ENCODE results near the gene ZC3H12C.

Gene ZC3H12C

GRCh38 chr11:110153474-110153873 is 60.3 kb downstream of the ZC3H12C start:
- no peaks in the 10 kb centered on the region for H3K36me3 ChIP-seq (ENCODE audit: control insufficient read depth, insufficient read depth, low read length)
- no peaks in the 10 kb centered on the region for H3K9me3 ChIP-seq (ENCODE audit: control insufficient read depth, low read length)
- H3K4me3 ChIP-seq (ENCODE audit: extremely low read depth, insufficient read depth, low read length, poor library complexity, severe bottlenecking), result no peak overlapping the region
- no peak overlapping the region for H3K27ac ChIP-seq (ENCODE audit: low read depth, low read length, severe bottlenecking)
- H3K4me1 ChIP-seq (ENCODE audit: control insufficient read depth, insufficient read depth, low read length, poor library complexity, severe bottlenecking), result peaks cover 6% of the 10 kb centered on the region

GRCh38 chr11:110156503-110156902 is 63.3 kb downstream of the ZC3H12C start:
- Histone ChIP-seq H3K9me3 (ENCODE audit: control insufficient read depth, low read length) (no peaks in the 10 kb centered on the region), H3K4me1 (ENCODE audit: control insufficient read depth, insufficient read depth, low read length, poor library complexity, severe bottlenecking) (no peaks in the 10 kb centered on the region), H3K36me3 (ENCODE audit: control insufficient read depth, insufficient read depth, low read length) (peaks cover 3% of the 10 kb centered on the region), H3K27ac (ENCODE audit: low read depth, low read length, severe bottlenecking) (no peak overlapping the region), H3K4me3 (ENCODE audit: extremely low read depth, insufficient read depth, low read length, poor library complexity, severe bottlenecking) (no peak overlapping the region)
- WGBS, 2 experiments (ENCODE audit: insufficient coverage in 2 of 2), result 100% methylated on average over 1 to 2 of the region's 4 CpGs

- Histone ChIP-seq H3K4me1 (ENCODE audit: control insufficient read depth, insufficient read depth, low read length, poor library complexity, severe bottlenecking) (no peaks in the 10 kb centered on the region), H3K4me3 (ENCODE audit: extremely low read depth, insufficient read depth, low read length, poor library complexity, severe bottlenecking) (no peak overlapping the region), H3K36me3 (ENCODE audit: control insufficient read depth, insufficient read depth, low read length) (peaks cover 8% of the 10 kb centered on the region), H3K9me3 (ENCODE audit: control insufficient read depth, low read length) (no peaks in the 10 kb centered on the region), H3K27ac (ENCODE audit: low read depth, low read length, severe bottlenecking) (no peak overlapping the region)
- WGBS, 2 experiments (ENCODE audit: insufficient coverage in 2 of 2), result 87% methylated on average over 2 to 7 of the region's 9 CpGs
Observed at GRCh38 chr11:110158317-110159200, 65.4 kb downstream of the ZC3H12C start.

- no CpG with 5 or more reads among the region's 1 CpG for WGBS, 2 experiments (ENCODE audit: insufficient coverage in 2 of 2)
- Histone ChIP-seq H3K4me3 (ENCODE audit: extremely low read depth, insufficient read depth, low read length, poor library complexity, severe bottlenecking) (no peak overlapping the region), H3K9me3 (ENCODE audit: control insufficient read depth, low read length) (no peaks in the 10 kb centered on the region), H3K27ac (ENCODE audit: low read depth, low read length, severe bottlenecking) (no peak overlapping the region), H3K36me3 (ENCODE audit: control insufficient read depth, insufficient read depth, low read length) (peaks cover 13% of the 10 kb centered on the region), H3K4me1 (ENCODE audit: control insufficient read depth, insufficient read depth, low read length, poor library complexity, severe bottlenecking) (no peaks in the 10 kb centered on the region)
Observed at GRCh38 chr11:110159476-110159875, 66.3 kb downstream of the ZC3H12C start.

GRCh38 chr11:110160016-110160415 is 66.8 kb downstream of the ZC3H12C start:
- no CpG with 5 or more reads among the region's 3 CpGs for whole genome bisulfite sequencing, 2 experiments (ENCODE audit: insufficient coverage in 2 of 2)
- H3K36me3 ChIP-seq (ENCODE audit: control insufficient read depth, insufficient read depth, low read length), result peaks cover 19% of the 10 kb centered on the region

GRCh38 chr11:110160437-110160836 is 67.2 kb downstream of the ZC3H12C start:
- H3K9me3 ChIP-seq (ENCODE audit: control insufficient read depth, low read length), result no peaks in the 10 kb centered on the region
- peaks cover 21% of the 10 kb centered on the region for H3K36me3 ChIP-seq (ENCODE audit: control insufficient read depth, insufficient read depth, low read length)
- WGBS, 2 experiments (ENCODE audit: insufficient coverage in 2 of 2), result 80% methylated on average over 1 of the region's 2 CpGs; no CpG with 5 or more reads in 1 of the 2 experiments
- H3K27ac ChIP-seq (ENCODE audit: low read depth, low read length, severe bottlenecking), result no peak overlapping the region
- H3K4me3 ChIP-seq (ENCODE audit: extremely low read depth, insufficient read depth, low read length, poor library complexity, severe bottlenecking), result no peak overlapping the region
- H3K4me1 ChIP-seq (ENCODE audit: control insufficient read depth, insufficient read depth, low read length, poor library complexity, severe bottlenecking), result no peaks in the 10 kb centered on the region

More at GRCh38 chr11:110160016-110160415, 66.8 kb downstream of the ZC3H12C start:
- Histone ChIP-seq H3K4me3 (ENCODE audit: extremely low read depth, insufficient read depth, low read length, poor library complexity, severe bottlenecking) (no peak overlapping the region), H3K4me1 (ENCODE audit: control insufficient read depth, insufficient read depth, low read length, poor library complexity, severe bottlenecking) (no peaks in the 10 kb centered on the region), H3K27ac (ENCODE audit: low read depth, low read length, severe bottlenecking) (no peak overlapping the region), H3K9me3 (ENCODE audit: control insufficient read depth, low read length) (no peaks in the 10 kb centered on the region)

GRCh38 chr11:110161061-110161460 is 67.9 kb downstream of the ZC3H12C start:
- Histone ChIP-seq H3K4me3 (ENCODE audit: extremely low read depth, insufficient read depth, low read length, poor library complexity, severe bottlenecking) (no peak overlapping the region), H3K36me3 (ENCODE audit: control insufficient read depth, insufficient read depth, low read length) (peaks cover 21% of the 10 kb centered on the region), H3K4me1 (ENCODE audit: control insufficient read depth, insufficient read depth, low read length, poor library complexity, severe bottlenecking) (no peaks in the 10 kb centered on the region), H3K27ac (ENCODE audit: low read depth, low read length, severe bottlenecking) (no peak overlapping the region), H3K9me3 (ENCODE audit: control insufficient read depth, low read length) (no peaks in the 10 kb centered on the region)
- 91 to 95% methylated on average over 8 of the region's 9 CpGs for WGBS, 2 experiments (ENCODE audit: insufficient coverage in 2 of 2)

- Histone ChIP-seq H3K4me1 (ENCODE audit: control insufficient read depth, insufficient read depth, low read length, poor library complexity, severe bottlenecking) (no peaks in the 10 kb centered on the region), H3K9me3 (ENCODE audit: control insufficient read depth, low read length) (no peaks in the 10 kb centered on the region), H3K36me3 (ENCODE audit: control insufficient read depth, insufficient read depth, low read length) (peaks cover 21% of the 10 kb centered on the region), H3K27ac (ENCODE audit: low read depth, low read length, severe bottlenecking) (no peak overlapping the region), H3K4me3 (ENCODE audit: extremely low read depth, insufficient read depth, low read length, poor library complexity, severe bottlenecking) (no peak overlapping the region)
Observed at GRCh38 chr11:110162216-110162615, 69.0 kb downstream of the ZC3H12C start.

- 95 to 97% methylated on average over 23 to 24 of the region's 28 CpGs for WGBS, 2 experiments (ENCODE audit: insufficient coverage in 2 of 2)
Observed at GRCh38 chr11:110165039-110165925, 72.1 kb downstream of the ZC3H12C start.

GRCh38 chr11:110168033-110168803 is 75.0 kb downstream of the ZC3H12C start:
- Histone ChIP-seq H3K4me1 (ENCODE audit: control insufficient read depth, insufficient read depth, low read length, poor library complexity, severe bottlenecking) (no peaks in the 10 kb centered on the region), H3K4me3 (ENCODE audit: extremely low read depth, insufficient read depth, low read length, poor library complexity, severe bottlenecking) (no peak overlapping the region), H3K9me3 (ENCODE audit: control insufficient read depth, low read length) (no peaks in the 10 kb centered on the region), H3K36me3 (ENCODE audit: control insufficient read depth, insufficient read depth, low read length) (peaks cover 13% of the 10 kb centered on the region), H3K27ac (ENCODE audit: low read depth, low read length, severe bottlenecking) (no peak overlapping the region)
- 80 to 92% methylated on average over 1 of the region's 5 CpGs for WGBS, 2 experiments (ENCODE audit: insufficient coverage in 2 of 2)

More at GRCh38 chr11:110165039-110165925, 72.1 kb downstream of the ZC3H12C start:
- no peaks in the 10 kb centered on the region for H3K9me3 ChIP-seq (ENCODE audit: control insufficient read depth, low read length)
- H3K27ac ChIP-seq (ENCODE audit: low read depth, low read length, severe bottlenecking), result no peak overlapping the region
- no peak overlapping the region for H3K4me3 ChIP-seq (ENCODE audit: extremely low read depth, insufficient read depth, low read length, poor library complexity, severe bottlenecking)
- peaks cover 18% of the 10 kb centered on the region for H3K36me3 ChIP-seq (ENCODE audit: control insufficient read depth, insufficient read depth, low read length)
- no peaks in the 10 kb centered on the region for H3K4me1 ChIP-seq (ENCODE audit: control insufficient read depth, insufficient read depth, low read length, poor library complexity, severe bottlenecking)
